Esophagus squamous epithelium (tissue), 5 donors: ENCODE data around the gene FOXL2NB. TPM values are rescaled to one million over a fixed set of nuclear protein-coding genes. Genes with fewer than 3 reads are reported as not detected.

Source experiments
- DNase-seq: peaks from one replicate; lab custom pipeline; 2025; lab: John Stamatoyannopoulos, UW
- H3K27ac ChIP-seq, 4 donors: fragments of 200-600 bp; sonication (generic); one replicate each; pipeline ENCODE4 v1.5.1; 2016 to 2019; ENCODE audit warnings: mild to moderate bottlenecking in 1 of 4
- H3K27me3 ChIP-seq, 4 donors: fragments of 200-600 bp; sonication (generic); 1 replicate in 3 of 4; 2 replicates in 1 of 4; pipeline versions ENCODE4 v1.5.1 to v1.6.0; 2017 to 2021; ENCODE audit warnings: antibody characterized with exemption in 1 of 4
- H3K36me3 ChIP-seq, 3 donors: fragments of 200-600 bp; sonication (generic); one replicate each; pipeline ENCODE4 v1.5.1; 2016 to 2019
- H3K4me1 ChIP-seq, 3 donors: fragments of 200-600 bp; sonication (generic); one replicate each; pipeline ENCODE4 v1.5.1; 2017 to 2019
- H3K4me3 ChIP-seq, 4 donors: fragments of 200-600 bp; sonication (generic); 1 replicate in 3 of 4; 2 replicates in 1 of 4; pipeline ENCODE4 v1.5.1; 2016 to 2019; ENCODE audit warnings: mild to moderate bottlenecking in 2 of 4, moderate library complexity in 1 of 4
- H3K9me3 ChIP-seq, 3 donors: fragments of 200-600 bp; sonication (generic); one replicate each; pipeline ENCODE4 v1.5.1; 2016 to 2019
- CTCF ChIP-seq, 6 experiments: fragments of 450-650 bp in 4 of 6; fragments of 200-600 bp in 2 of 6; sonication (generic) in 2 of 6; IDR thresholded peaks; one replicate each; pipeline ENCODE4 v1.5.1; 2016 to 2019; ENCODE audit warnings: antibody characterized with exemption in 6 of 6, mild to moderate bottlenecking in 4 of 6, moderate library complexity in 4 of 6
- POLR2A ChIP-seq, 4 donors: fragments of 450-650 bp; IDR thresholded peaks; one replicate each; pipeline ENCODE4 v1.6.1; 2017; ENCODE audit warnings: antibody characterized with exemption in 4 of 4, mild to moderate bottlenecking in 4 of 4, moderate library complexity in 3 of 4
- WGBS, 2 donors: methylation state at CpG; one replicate each; pipeline ENCODE4 v1.1.5; 2018; 5-methylcytosine and 5-hydroxymethylcytosine counted together
- intact Hi-C: fragments of 100-400 bp; cut with DNase I; formaldehyde crosslinking; loops from one replicate; pipeline ENCODE4 v1.15.0; 2022
- total RNA-seq, 4 donors: library from RNA; depleted of rRNA; stranded (reverse); fragments of >200 nt; gene quantifications; one replicate each; pipeline ENCODE4 v1.1.0, GENCODE V29; 2016
- donor health status: DM: yes; HTN: yes; CAD: no.

Gene FOXL2NB
- total RNA-seq, 4 donors from 2014 or later, result 0.57 to 1.1 TPM; not detected in 2

GRCh38 chr3:138974462-138974861 is 27.4 kb downstream of the FOXL2NB start:
- 75 to 95% methylated on average over 4 of the region's 5 CpGs for WGBS, 2 donors
- peaks cover 0 to 27% (median 0%) of the 10 kb centered on the region in 4 donors for H3K27me3 ChIP-seq
- no peaks in the 10 kb centered on the region for H3K4me1 ChIP-seq
- H3K4me3 ChIP-seq, result no peak overlapping the region
- H3K36me3 ChIP-seq, result no peaks in the 10 kb centered on the region
- H3K27ac ChIP-seq, result no peak overlapping the region
- intact Hi-C loops, result no loop called here
- TF ChIP-seq POLR2A (IDR thresholded peaks at IDR 0.05) (no peak), CTCF (IDR thresholded peaks at IDR 0.05) (no peak)
- DNase-seq, result no peak
- no peaks in the 10 kb centered on the region for H3K9me3 ChIP-seq

GRCh38 chr3:138975351-138975750 is 28.3 kb downstream of the FOXL2NB start:
- no peak for DNase-seq
- H3K27me3 ChIP-seq, result peaks cover 0 to 19% (median 0%) of the 10 kb centered on the region in 4 donors
- H3K9me3 ChIP-seq, result no peaks in the 10 kb centered on the region
- no peak overlapping the region for H3K27ac ChIP-seq
- H3K4me3 ChIP-seq, result no peak overlapping the region
- WGBS, 2 donors, result 73 to 76% methylated on average over 4 to 7 of the region's 8 CpGs
- no peaks in the 10 kb centered on the region for H3K36me3 ChIP-seq
- intact Hi-C loops, result no loop called here
- H3K4me1 ChIP-seq, result no peaks in the 10 kb centered on the region
- no peak for TF ChIP-seq CTCF (IDR thresholded peaks at IDR 0.05)
- TF ChIP-seq POLR2A (IDR thresholded peaks at IDR 0.05), result no peak

GRCh38 chr3:138976047-138976446 is 29.0 kb downstream of the FOXL2NB start:
- H3K9me3 ChIP-seq, result no peaks in the 10 kb centered on the region
- H3K27me3 ChIP-seq, result peaks cover 0 to 12% (median 0%) of the 10 kb centered on the region in 4 donors
- no peaks in the 10 kb centered on the region for H3K36me3 ChIP-seq
- intact Hi-C loops, result no loop called here
- no peaks in the 10 kb centered on the region for H3K4me1 ChIP-seq
- no peak for DNase-seq
- H3K4me3 ChIP-seq, result no peak overlapping the region
- H3K27ac ChIP-seq, result no peak overlapping the region
- no peak for TF ChIP-seq POLR2A (IDR thresholded peaks at IDR 0.05)
- no peak for TF ChIP-seq CTCF (IDR thresholded peaks at IDR 0.05)

- no peak overlapping the region for H3K4me3 ChIP-seq
- H3K36me3 ChIP-seq, result no peaks in the 10 kb centered on the region
- intact Hi-C loops, result no loop called here
- TF ChIP-seq POLR2A (IDR thresholded peaks at IDR 0.05) (no peak), CTCF (IDR thresholded peaks at IDR 0.05) (no peak)
- H3K4me1 ChIP-seq, result no peaks in the 10 kb centered on the region
- DNase-seq, result no peak
- H3K27me3 ChIP-seq, result no peaks in the 10 kb centered on the region
- no peak overlapping the region for H3K27ac ChIP-seq
- 33% methylated on average over 3 of the region's 3 CpGs; no CpG with 5 or more reads in 1 of the 2 donors for WGBS, 2 donors
- no peaks in the 10 kb centered on the region for H3K9me3 ChIP-seq
Observed at GRCh38 chr3:138984816-138985215, 37.8 kb downstream of the FOXL2NB start.

GRCh38 chr3:138985932-138986331 is 38.9 kb downstream of the FOXL2NB start:
- Histone ChIP-seq H3K4me1 (no peaks in the 10 kb centered on the region), H3K9me3 (no peaks in the 10 kb centered on the region), H3K27ac (no peak overlapping the region), H3K36me3 (no peaks in the 10 kb centered on the region), H3K4me3 (no peak overlapping the region), H3K27me3 (no peaks in the 10 kb centered on the region)
- WGBS, 2 donors, result 50 to 65% methylated on average over 4 of the region's 4 CpGs
- intact Hi-C loops, result no loop called here
- TF ChIP-seq POLR2A (IDR thresholded peaks at IDR 0.05) (no peak), CTCF (IDR thresholded peaks at IDR 0.05) (no peak)
- DNase-seq, result no peak
